IMR-90 (cell line): Measurements from ENCODE around the gene GRPEL2. TPM values are rescaled to one million over a fixed set of nuclear protein-coding genes. Genes with fewer than 3 reads are reported as not detected.

Experiments
- ATAC-seq: fragments of 200-7000 bp; cut with Tn5 transposase; 2 replicates; pipeline ENCODE4 v1.9.1; 2020; ENCODE audit warnings: low read depth, mild to moderate bottlenecking, moderate library complexity
- BruUV-seq: library from RNA; stranded (reverse); fragments of 400-500 nt; replicated peaks from 2 replicates; lab custom pipeline; 2021; lab: Mats Ljungman, UMichigan
- CTCF ChIA-PET: fragments of 300-600 bp; formaldehyde crosslinking; extraction: SDS; loops from one replicate; lab custom pipeline; 2021; ENCODE audit warnings: antibody characterized with exemption; lab: Yijun Ruan, JAX
- POLR2A ChIA-PET: fragments of 300-600 bp; sonication (Branson Sonifier 250); formaldehyde crosslinking; loops from one replicate; lab custom pipeline; 2022; ENCODE audit warnings: antibody characterized with exemption; ENCODE audit not compliant: unreplicated experiment; lab: Charles Lee
- DNase-seq: peaks from one replicate; pipeline ENCODE4 v3.0.0; 2013
- H2AFZ ChIP-seq: replicated peaks from 2 replicates; pipeline ENCODE3; 2013; ENCODE audit warnings: low read length, mild to moderate bottlenecking; ENCODE audit not compliant: poor library complexity
- H2AK5ac ChIP-seq: 2 replicates; pipeline ENCODE4 v1.6.1; 2013; ENCODE audit warnings: low read depth, low read length, inconsistent platforms
- H2AK9ac ChIP-seq: replicated peaks from 2 replicates; pipeline ENCODE3; 2013; ENCODE audit warnings: mild to moderate bottlenecking, low read depth, low read length, moderate library complexity; ENCODE audit not compliant: poor library complexity
- H2BK120ac ChIP-seq: 2 replicates; pipeline ENCODE4 v1.6.1; 2013; ENCODE audit warnings: low read depth, low read length, inconsistent platforms
- H2BK15ac ChIP-seq: 3 replicates; pipeline ENCODE4 v1.6.1; 2013; ENCODE audit warnings: low read depth, low read length, inconsistent platforms
- H2BK20ac ChIP-seq: 2 replicates; pipeline ENCODE4 v1.6.1; 2013; ENCODE audit warnings: low read depth, mild to moderate bottlenecking, inconsistent platforms, low read length, moderate library complexity
- H2BK5ac ChIP-seq: 2 replicates; pipeline ENCODE4 v1.6.1; 2013; ENCODE audit warnings: mild to moderate bottlenecking, low read depth, low read length, inconsistent platforms; ENCODE audit not compliant: poor library complexity, severe bottlenecking
- H3K14ac ChIP-seq: replicated peaks from 2 replicates; pipeline ENCODE4 v1.6.1; 2013; ENCODE audit warnings: low read depth, low read length, inconsistent platforms
- H3K18ac ChIP-seq: 2 replicates; pipeline ENCODE4 v1.6.1; 2013; ENCODE audit warnings: low read depth, low read length, control low read depth
- H3K23ac ChIP-seq: 2 replicates; pipeline ENCODE4 v1.6.1; 2013; ENCODE audit warnings: low read depth, low read length, inconsistent platforms
- H3K27ac ChIP-seq: 2 replicates; pipeline ENCODE4 v1.5.1; 2013; ENCODE audit warnings: mild to moderate bottlenecking, control low read depth, low read length; ENCODE audit not compliant: insufficient read depth
- H3K27me3 ChIP-seq: 2 replicates; pipeline ENCODE4 v1.6.1; 2013; ENCODE audit warnings: low read length; ENCODE audit not compliant: control insufficient read depth, insufficient read depth
- H3K36me3 ChIP-seq: 2 replicates; pipeline ENCODE4 v1.6.1; 2013; ENCODE audit warnings: low read length, mixed read lengths; ENCODE audit not compliant: control insufficient read depth, insufficient read depth
- H3K4ac ChIP-seq: 2 replicates; pipeline ENCODE4 v1.6.1; 2013; ENCODE audit warnings: low read depth, low read length, inconsistent platforms
- H3K4me1 ChIP-seq: 2 replicates; pipeline ENCODE4 v1.6.1; 2013; ENCODE audit warnings: low read length, mixed read lengths; ENCODE audit not compliant: control insufficient read depth, insufficient read depth
- H3K4me2 ChIP-seq: 2 replicates; pipeline ENCODE4 v1.6.1; 2013; ENCODE audit warnings: low read depth, mild to moderate bottlenecking, control low read depth, low read length, moderate library complexity
- H3K4me3 ChIP-seq: 2 replicates; pipeline ENCODE4 v1.5.1; 2013; ENCODE audit warnings: low read depth, mild to moderate bottlenecking, control low read depth, low read length, moderate library complexity; ENCODE audit not compliant: insufficient read depth
- H3K56ac ChIP-seq: 2 replicates; pipeline ENCODE4 v1.6.1; 2013; ENCODE audit warnings: low read length, inconsistent platforms; ENCODE audit not compliant: insufficient read depth; ENCODE audit errors: extremely low read depth
- H3K79me1 ChIP-seq, 2 experiments: 2 replicates each; pipeline ENCODE4 v1.6.1; 2013; ENCODE audit warnings: low read length in 2 of 2, inconsistent platforms in 1 of 2, low read depth in 1 of 2
- H3K9ac ChIP-seq: 2 replicates; pipeline ENCODE4 v1.6.1; 2013; ENCODE audit warnings: low read depth, low read length, control low read depth
- H3K9me1 ChIP-seq: 2 replicates; pipeline ENCODE4 v1.6.1; 2013; ENCODE audit warnings: low read length, inconsistent platforms; ENCODE audit not compliant: insufficient read depth
- H3K9me3 ChIP-seq: 2 replicates; pipeline ENCODE4 v1.6.1; 2013; ENCODE audit warnings: low read length; ENCODE audit not compliant: control insufficient read depth, insufficient read depth
- H4K20me1 ChIP-seq: 2 replicates; pipeline ENCODE4 v1.6.1; 2013; ENCODE audit warnings: low read length, inconsistent platforms; ENCODE audit not compliant: insufficient read depth
- H4K5ac ChIP-seq: 2 replicates; pipeline ENCODE4 v1.6.1; 2013; ENCODE audit warnings: mild to moderate bottlenecking, low read depth, low read length, control low read depth
- H4K8ac ChIP-seq, 2 experiments: 2 replicates each; pipeline ENCODE4 v1.6.1; 2013; ENCODE audit warnings: low read depth in 2 of 2, low read length in 2 of 2, control low read depth in 1 of 2, inconsistent platforms in 1 of 2
- H4K91ac ChIP-seq: 2 replicates; pipeline ENCODE4 v1.6.1; 2013; ENCODE audit warnings: low read depth, low read length, inconsistent platforms; ENCODE audit not compliant: insufficient read depth
- BHLHE40 ChIP-seq: fragments of 150-350 bp; IDR thresholded peaks from 2 replicates; pipeline ENCODE4 v1.6.1; 2016; ENCODE audit warnings: mild to moderate bottlenecking, low read depth, low read length
- CEBPB ChIP-seq: IDR thresholded peaks from 2 replicates; pipeline ENCODE4 v1.6.1; 2012; ENCODE audit warnings: low read depth, low read length, improper control_type of control experiment
- CHD1 ChIP-seq: IDR thresholded peaks from 2 replicates; pipeline ENCODE4 v1.6.1; 2012; ENCODE audit warnings: low read depth, low read length, improper control_type of control experiment
- FOS ChIP-seq: fragments of 150-350 bp; IDR thresholded peaks from 2 replicates; pipeline ENCODE4 v1.6.1; 2016; ENCODE audit warnings: low read depth, low read length
- MAFK ChIP-seq: IDR thresholded peaks from 2 replicates; pipeline ENCODE4 v1.6.1; 2012; ENCODE audit warnings: low read depth, low read length, improper control_type of control experiment
- MXI1 ChIP-seq: IDR thresholded peaks from 2 replicates; pipeline ENCODE4 v1.6.1; 2012; ENCODE audit warnings: low read depth, mild to moderate bottlenecking, low read length, moderate library complexity, borderline replicate concordance
- NFE2L2 ChIP-seq: fragments of 150-350 bp; IDR thresholded peaks from 2 replicates; pipeline ENCODE4 v1.6.1; 2016; ENCODE audit warnings: low read depth, mild to moderate bottlenecking, low read length
- POLR2A ChIP-seq: IDR thresholded peaks from 2 replicates; pipeline ENCODE4 v1.6.1; 2012; ENCODE audit warnings: mild to moderate bottlenecking, low read depth, low read length
- RAD21 ChIP-seq: IDR thresholded peaks from 2 replicates; pipeline ENCODE4 v1.6.1; 2012; ENCODE audit warnings: low read length, improper control_type of control experiment
- RCOR1 ChIP-seq: IDR thresholded peaks from 2 replicates; pipeline ENCODE4 v1.6.1; 2012; ENCODE audit warnings: mild to moderate bottlenecking, low read length, improper control_type of control experiment; ENCODE audit not compliant: insufficient replicate concordance
- RFX5 ChIP-seq: IDR thresholded peaks from 2 replicates; pipeline ENCODE4 v1.8.0; 2012; ENCODE audit warnings: low read depth, mild to moderate bottlenecking, low read length, moderate library complexity
- SMC3 ChIP-seq: fragments of 150-350 bp; IDR thresholded peaks from 2 replicates; pipeline ENCODE4 v1.6.1; 2016; ENCODE audit warnings: low read depth, mild to moderate bottlenecking, antibody characterized with exemption, low read length, moderate library complexity
- WGBS, 2 experiments: methylation state at CpG; one replicate each; pipeline versions ENCODE4 v1.1.5 to v1.1.7; 2013; ENCODE audit warnings: missing lambda C conversion rate in 2 of 2; ENCODE audit not compliant: insufficient read length in 1 of 2; ENCODE audit errors: extremely low coverage in 2 of 2; 5-methylcytosine and 5-hydroxymethylcytosine counted together
- dilution Hi-C: fragments of 300-500 bp; cut with HindIII; formaldehyde crosslinking; loops from one replicate; pipeline ENCODE4 v1.14.3; 2018; ENCODE audit warnings: low sequenced_read_pairs; ENCODE audit not compliant: unreplicated experiment
- in situ Hi-C: fragments of 300-500 bp; cut with MboI; formaldehyde crosslinking; loops from 3 replicates; pipeline ENCODE4 v1.14.3; 2019; ENCODE audit warnings: low sequenced_read_pairs, inconsistent platforms, mixed read lengths
- intact Hi-C: fragments of 100-400 bp; cut with micrococcal nuclease; formaldehyde crosslinking; loops from 2 replicates; pipeline ENCODE4 v1.10.0; 2022
- polyA plus RNA-seq, 3 experiments: library from polyadenylated mRNA; depleted of rRNA; stranded (reverse); fragments of >200 nt; gene quantifications; 2 replicates each; pipeline ENCODE4 v1.2.3, GENCODE V29; 2012; ENCODE audit warnings: low replicate concordance in 1 of 3
- total RNA-seq: library from RNA; depleted of rRNA; stranded (reverse); fragments of >200 nt; gene quantifications from 2 replicates; pipeline ENCODE4 v1.2.3, GENCODE V29; 2012
- TF ChIP-seq, protein P1 (sequence below): fragments of 150-350 bp; IDR thresholded peaks from 2 replicates; pipeline ENCODE4 v1.6.1; 2016; ENCODE audit warnings: low read depth, mild to moderate bottlenecking, low read length, moderate library complexity, borderline replicate concordance

The GRPEL2 gene
- total and polyA plus RNA-seq, 2 of the 4 experiments (the other 2 are of a cell fraction) = 6.2 to 18.1 TPM

DNA sequence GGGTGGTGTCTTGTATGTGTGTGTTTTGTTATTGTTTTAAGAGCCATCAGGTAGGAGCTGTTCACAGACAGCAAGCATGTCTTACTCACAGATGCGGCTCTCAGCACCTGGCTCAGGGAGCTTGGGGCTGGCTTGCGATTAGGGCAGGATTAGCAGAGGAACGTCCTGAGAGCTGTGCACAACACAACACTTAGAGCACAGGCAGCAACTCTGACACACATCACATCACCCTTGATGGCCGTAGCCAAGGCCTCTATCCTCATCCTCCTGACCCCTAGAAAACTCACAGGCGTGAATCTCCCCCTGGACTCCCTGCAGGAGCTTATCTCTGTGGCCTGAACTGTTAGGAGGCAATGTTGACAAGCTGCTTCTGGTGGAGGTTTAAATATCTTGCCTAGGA, 40.9 kb downstream of the GRPEL2 start:
- Histone ChIP-seq H3K4ac (peak overlapping the region; percentile 2; the same call in 1 of the 2 replicates), H3K4me3 (no peak overlapping the region), H2AFZ (peak overlapping the region; percentile 3), H3K27me3 (no peaks in the 10 kb centered on the region), H4K91ac (peak overlapping the region; percentile 26; the same call in 1 of the 2 replicates), H3K4me1 (peaks cover 29% of the 10 kb centered on the region), H2AK5ac (peak overlapping the region; percentile 31; the same call in 1 of the 2 replicates), H2AK9ac (no peak overlapping the region), H4K8ac (peak overlapping the region; percentile 43 to 45; a peak in 1 of 4 replicates), H3K9me3 (peaks cover 2% of the 10 kb centered on the region), H2BK15ac (peak overlapping the region; percentile 36; the same call in 1 of the 3 replicates), H4K5ac (0 out of 2 replicates have a peak overlapping the region, but pooled peaks have one; percentile 3), H2BK120ac (peak overlapping the region; percentile 20; the same call in 1 of the 2 replicates), H3K36me3 (no peaks in the 10 kb centered on the region), H3K79me1 (peaks cover 5 to 11% of the 10 kb centered on the region in 2 experiments; a peak in 1 of 4 replicates), H3K4me2 (no peak overlapping the region), H3K14ac (peak overlapping the region; percentile 33; the same call in 1 of the 2 replicates), H3K27ac (no peak overlapping the region), H3K9me1 (peaks cover 9% of the 10 kb centered on the region; the same call in 1 of the 2 replicates), H2BK5ac (no peak overlapping the region), H2BK20ac (peak overlapping the region; percentile 31; the same call in 1 of the 2 replicates), H4K20me1 (no peaks in the 10 kb centered on the region; the same call in 1 of the 2 replicates), H3K9ac (no peak overlapping the region), H3K23ac (no peak overlapping the region), H3K56ac (no peak overlapping the region), H3K18ac (peak overlapping the region; percentile 40; the same call in 1 of the 2 replicates)
- ATAC-seq (no peak), DNase-seq (no peak)
- ChIA-PET CTCF (interaction anchor here (3.1 kb wide), 1 partner anchor 48 kb away, joined by 11 read pairs; no protein-coding TSS in a partner anchor), POLR2A (interaction anchor here (1.1 kb wide), 1 partner anchor 22 kb away, joined by 3 read pairs; no protein-coding TSS in a partner anchor)
- BruUV-seq = no TSS peak
- in situ Hi-C loops (loop anchor here (5.0 kb wide), 1 partner anchor 46 kb away; no protein-coding TSS in a partner anchor), dilution Hi-C loops (no loop called here), intact Hi-C loops (no loop called here)
- TF ChIP-seq RAD21 = no peak
- TF ChIP-seq RCOR1 = no peak
- TF ChIP-seq FOS = no peak
- no peak for TF ChIP-seq BHLHE40
- no peak for TF ChIP-seq RFX5
- no peak for TF ChIP-seq CHD1
- TF ChIP-seq NFE2L2 = no peak
- TF ChIP-seq MAFK = no peak
- TF ChIP-seq, protein P1, sequence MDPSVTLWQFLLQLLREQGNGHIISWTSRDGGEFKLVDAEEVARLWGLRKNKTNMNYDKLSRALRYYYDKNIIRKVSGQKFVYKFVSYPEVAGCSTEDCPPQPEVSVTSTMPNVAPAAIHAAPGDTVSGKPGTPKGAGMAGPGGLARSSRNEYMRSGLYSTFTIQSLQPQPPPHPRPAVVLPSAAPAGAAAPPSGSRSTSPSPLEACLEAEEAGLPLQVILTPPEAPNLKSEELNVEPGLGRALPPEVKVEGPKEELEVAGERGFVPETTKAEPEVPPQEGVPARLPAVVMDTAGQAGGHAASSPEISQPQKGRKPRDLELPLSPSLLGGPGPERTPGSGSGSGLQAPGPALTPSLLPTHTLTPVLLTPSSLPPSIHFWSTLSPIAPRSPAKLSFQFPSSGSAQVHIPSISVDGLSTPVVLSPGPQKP = no peak
- no peak for TF ChIP-seq CEBPB
- no peak for TF ChIP-seq SMC3
- no peak for TF ChIP-seq POLR2A
- TF ChIP-seq MXI1 = no peak
- 80% methylated on average over 3 of the region's 5 CpGs; no CpG with 5 or more reads in 1 of the 2 experiments for WGBS, 2 experiments
